ENCODE results near the gene NUDT14.

GRCh38 chr14:105177082-105177481, 4.0 kb downstream of the NUDT14 start:
- no peak for TF ChIP-seq CTCF (IDR thresholded peaks at IDR 0.05)
- TF ChIP-seq POLR2A (IDR thresholded peaks at IDR 0.05), result no peak

Measured in Peyer's patch (tissue), 4 donors.